BJ (cell line): Measurements from ENCODE around the gene NRROS. TPM values are rescaled to one million over a fixed set of nuclear protein-coding genes. Genes with fewer than 3 reads are reported as not detected.

Experiments used
- CTCF ChIA-PET: fragments of 350-600 bp; formaldehyde crosslinking; extraction: SDS; loops from one replicate; lab custom pipeline; 2021; ENCODE audit warnings: antibody characterized with exemption, inconsistent platforms; lab: Yijun Ruan, JAX
- POLR2A ChIA-PET: fragments of 300-600 bp; sonication (Branson Sonifier 250); formaldehyde crosslinking; extraction: SDS; loops from one replicate; lab custom pipeline; 2021; ENCODE audit warnings: antibody characterized with exemption; lab: Charles Lee
- DNase-seq: peaks from one replicate; pipeline ENCODE4 v3.0.0-alpha.2; 2011; ENCODE audit warnings: low read depth
- H3K27me3 ChIP-seq: 2 replicates; pipeline ENCODE4 v1.6.0; 2011; ENCODE audit warnings: low read length; ENCODE audit not compliant: control insufficient read depth, insufficient read depth
- H3K36me3 ChIP-seq: 2 replicates; pipeline ENCODE4 v1.5.1; 2011; ENCODE audit warnings: low read length; ENCODE audit not compliant: control insufficient read depth, insufficient read depth
- H3K4me3 ChIP-seq: 2 replicates; pipeline ENCODE4 v1.5.1; 2011; ENCODE audit warnings: low read depth, mild to moderate bottlenecking, control low read depth, low read length
- CTCF ChIP-seq: IDR thresholded peaks from 2 replicates; pipeline ENCODE4 v1.5.1; 2011; ENCODE audit warnings: low read depth, mild to moderate bottlenecking, control low read depth, inconsistent platforms, low read length, moderate library complexity; ENCODE audit not compliant: insufficient read depth
- polyA plus RNA-seq: library from polyadenylated mRNA; depleted of rRNA; stranded (reverse); fragments of >200 nt; gene quantifications from 2 replicates; pipeline ENCODE4 v1.2.3, GENCODE V29; 2011

The NRROS gene
- polyA plus RNA-seq, 1 experiment = 0.07 TPM

GRCh38 chr3:196600359-196600758 is 39.1 kb upstream of the NRROS start:
- no peak for TF ChIP-seq CTCF
- Histone ChIP-seq H3K27me3 (peaks cover 7% of the 10 kb centered on the region), H3K36me3 (no peaks in the 10 kb centered on the region), H3K4me3 (no peak overlapping the region)
- CTCF ChIA-PET = no interaction called here
- no peak for DNase-seq
- POLR2A ChIA-PET = no interaction called here

- TF ChIP-seq CTCF = no peak
- ChIA-PET CTCF (no interaction called here), POLR2A (no interaction called here)
- Histone ChIP-seq H3K36me3 (no peaks in the 10 kb centered on the region), H3K27me3 (peaks cover 2% of the 10 kb centered on the region), H3K4me3 (no peak overlapping the region)
- no peak for DNase-seq
Observed at GRCh38 chr3:196602673-196603072, 36.8 kb upstream of the NRROS start.

- ChIA-PET POLR2A (no interaction called here), CTCF (interaction anchor here (1.1 to 10.0 kb wide), 3 partner anchors 73 to 93 kb away, joined by 3 to 203 read pairs (median 3); no protein-coding TSS in a partner anchor)
- peaks cover 2% of the 10 kb centered on the region for H3K27me3 ChIP-seq
- H3K36me3 ChIP-seq = no peaks in the 10 kb centered on the region
- H3K4me3 ChIP-seq = no peak overlapping the region
- DNase-seq = no peak
- TF ChIP-seq CTCF = no peak
Observed at GRCh38 chr3:196603683-196604082, 35.8 kb upstream of the NRROS start.

GRCh38 chr3:196604548-196604947 is 34.9 kb upstream of the NRROS start:
- no peak for DNase-seq
- CTCF ChIA-PET = interaction anchor here (1.1 to 10.0 kb wide), 2 partner anchors 82 to 92 kb away, joined by 3 to 203 read pairs; no protein-coding TSS in a partner anchor
- TF ChIP-seq CTCF = no peak
- H3K27me3 ChIP-seq = peaks cover 2% of the 10 kb centered on the region
- no peaks in the 10 kb centered on the region for H3K36me3 ChIP-seq
- POLR2A ChIA-PET = no interaction called here
- H3K4me3 ChIP-seq = no peak overlapping the region

- CTCF ChIA-PET = interaction anchor here (0.7 to 10.0 kb wide), 19 partner anchors 11 to 535 kb away, joined by 3 to 203 read pairs (median 4); partner anchors contain the start of genes FBXO45 and WDR53
- TF ChIP-seq CTCF = no peak
- Histone ChIP-seq H3K27me3 (peaks cover 2% of the 10 kb centered on the region), H3K4me3 (no peak overlapping the region), H3K36me3 (no peaks in the 10 kb centered on the region)
- POLR2A ChIA-PET = no interaction called here
- DNase-seq = no peak
Observed at GRCh38 chr3:196608693-196609092, 30.8 kb upstream of the NRROS start.
